H1 (cell line): ENCODE results near the gene C19orf38. TPM values are rescaled to one million over a fixed set of nuclear protein-coding genes. Genes with fewer than 3 reads are reported as not detected.

ENCODE experiments used
- MAFK ChIP-seq: IDR thresholded peaks from 2 replicates; pipeline ENCODE4 v1.6.1; 2012; ENCODE audit warnings: low read depth, mild to moderate bottlenecking, improper control_type of control experiment, low read length
- SAP30 ChIP-seq: fragments of 300-600 bp; sonication (generic); IDR thresholded peaks from 2 replicates; pipeline ENCODE4 v1.7.1; 2012; ENCODE audit warnings: low read length, moderate library complexity, mild to moderate bottlenecking, inconsistent platforms; ENCODE audit not compliant: insufficient read depth, insufficient replicate concordance
- polyA plus RNA-seq, 7 experiments: library from polyadenylated mRNA; depleted of rRNA in 3 of 7; stranded (reverse) in 5 of 7; unstranded in 2 of 7; fragments of >200 nt in 5 of 7; fragments of 200-250 nt in 2 of 7; gene quantifications; 1 replicate in 5 of 7; 2 replicates in 1 of 7; 4 replicates in 1 of 7; pipeline versions ENCODE4 v1.2.1 to v1.2.3, GENCODE V29; 2011 to 2013; ENCODE audit warnings: missing spikeins in 2 of 7, mixed read lengths in 2 of 7
- total RNA-seq: library from RNA; stranded (reverse); fragmentation: NEBNext Ultra II Directional; extraction: Animal tissue kit (Norgen Biotek cat#: 25700); gene quantifications from 2 replicates; pipeline ENCODE4 v1.2.1, GENCODE V29; 2021
- TF ChIP-seq, protein P1 (sequence below): fragments of 300-600 bp; sonication (generic); IDR thresholded peaks from 2 replicates; pipeline ENCODE4 v1.7.1; 2012; ENCODE audit warnings: low read length, moderate library complexity, mild to moderate bottlenecking, inconsistent platforms; ENCODE audit not compliant: insufficient replicate concordance
- TF ChIP-seq, protein P2 (sequence below): IDR thresholded peaks from 2 replicates; pipeline ENCODE4 v1.6.1; 2012; ENCODE audit warnings: inconsistent platforms

The C19orf38 gene
- total and polyA plus RNA-seq, 2 of the 8 experiments (the other 6 are each of a cell fraction or from before 2014, with no cell fraction given): 0.53 TPM; not detected in 1

DNA sequence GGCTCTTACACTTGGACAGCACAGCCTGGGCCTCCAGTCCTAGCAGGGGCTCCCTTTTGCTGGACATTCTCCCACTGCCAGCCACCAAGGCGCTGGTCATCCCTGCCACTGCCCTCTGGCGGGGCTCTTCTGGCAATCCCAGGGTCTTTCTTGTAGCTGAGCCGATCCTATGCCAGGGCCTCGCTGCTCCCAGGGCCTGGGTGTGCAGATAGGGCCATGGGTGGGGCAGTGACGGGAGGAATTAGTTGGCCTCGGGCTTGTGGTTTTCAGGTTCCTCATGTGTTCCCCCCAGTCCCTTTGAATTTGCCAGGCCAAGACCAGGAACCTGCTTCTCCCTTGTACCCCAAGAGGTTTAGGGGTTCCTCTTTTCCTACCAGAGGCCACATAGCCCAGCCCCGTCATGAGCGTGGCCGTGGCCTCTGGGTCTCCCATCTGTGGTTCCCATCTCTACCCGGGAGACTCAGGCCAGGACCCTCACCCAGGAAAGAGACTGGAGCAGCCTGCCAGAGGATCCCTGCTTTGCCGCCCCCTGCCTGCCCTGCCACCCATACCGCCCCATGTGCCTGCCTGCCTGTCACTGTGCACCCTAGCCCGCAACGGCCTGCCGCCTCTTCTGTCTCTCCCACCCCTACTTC is 38.4 kb upstream of the C19orf38 start (continued):
- TF ChIP-seq, protein P1, sequence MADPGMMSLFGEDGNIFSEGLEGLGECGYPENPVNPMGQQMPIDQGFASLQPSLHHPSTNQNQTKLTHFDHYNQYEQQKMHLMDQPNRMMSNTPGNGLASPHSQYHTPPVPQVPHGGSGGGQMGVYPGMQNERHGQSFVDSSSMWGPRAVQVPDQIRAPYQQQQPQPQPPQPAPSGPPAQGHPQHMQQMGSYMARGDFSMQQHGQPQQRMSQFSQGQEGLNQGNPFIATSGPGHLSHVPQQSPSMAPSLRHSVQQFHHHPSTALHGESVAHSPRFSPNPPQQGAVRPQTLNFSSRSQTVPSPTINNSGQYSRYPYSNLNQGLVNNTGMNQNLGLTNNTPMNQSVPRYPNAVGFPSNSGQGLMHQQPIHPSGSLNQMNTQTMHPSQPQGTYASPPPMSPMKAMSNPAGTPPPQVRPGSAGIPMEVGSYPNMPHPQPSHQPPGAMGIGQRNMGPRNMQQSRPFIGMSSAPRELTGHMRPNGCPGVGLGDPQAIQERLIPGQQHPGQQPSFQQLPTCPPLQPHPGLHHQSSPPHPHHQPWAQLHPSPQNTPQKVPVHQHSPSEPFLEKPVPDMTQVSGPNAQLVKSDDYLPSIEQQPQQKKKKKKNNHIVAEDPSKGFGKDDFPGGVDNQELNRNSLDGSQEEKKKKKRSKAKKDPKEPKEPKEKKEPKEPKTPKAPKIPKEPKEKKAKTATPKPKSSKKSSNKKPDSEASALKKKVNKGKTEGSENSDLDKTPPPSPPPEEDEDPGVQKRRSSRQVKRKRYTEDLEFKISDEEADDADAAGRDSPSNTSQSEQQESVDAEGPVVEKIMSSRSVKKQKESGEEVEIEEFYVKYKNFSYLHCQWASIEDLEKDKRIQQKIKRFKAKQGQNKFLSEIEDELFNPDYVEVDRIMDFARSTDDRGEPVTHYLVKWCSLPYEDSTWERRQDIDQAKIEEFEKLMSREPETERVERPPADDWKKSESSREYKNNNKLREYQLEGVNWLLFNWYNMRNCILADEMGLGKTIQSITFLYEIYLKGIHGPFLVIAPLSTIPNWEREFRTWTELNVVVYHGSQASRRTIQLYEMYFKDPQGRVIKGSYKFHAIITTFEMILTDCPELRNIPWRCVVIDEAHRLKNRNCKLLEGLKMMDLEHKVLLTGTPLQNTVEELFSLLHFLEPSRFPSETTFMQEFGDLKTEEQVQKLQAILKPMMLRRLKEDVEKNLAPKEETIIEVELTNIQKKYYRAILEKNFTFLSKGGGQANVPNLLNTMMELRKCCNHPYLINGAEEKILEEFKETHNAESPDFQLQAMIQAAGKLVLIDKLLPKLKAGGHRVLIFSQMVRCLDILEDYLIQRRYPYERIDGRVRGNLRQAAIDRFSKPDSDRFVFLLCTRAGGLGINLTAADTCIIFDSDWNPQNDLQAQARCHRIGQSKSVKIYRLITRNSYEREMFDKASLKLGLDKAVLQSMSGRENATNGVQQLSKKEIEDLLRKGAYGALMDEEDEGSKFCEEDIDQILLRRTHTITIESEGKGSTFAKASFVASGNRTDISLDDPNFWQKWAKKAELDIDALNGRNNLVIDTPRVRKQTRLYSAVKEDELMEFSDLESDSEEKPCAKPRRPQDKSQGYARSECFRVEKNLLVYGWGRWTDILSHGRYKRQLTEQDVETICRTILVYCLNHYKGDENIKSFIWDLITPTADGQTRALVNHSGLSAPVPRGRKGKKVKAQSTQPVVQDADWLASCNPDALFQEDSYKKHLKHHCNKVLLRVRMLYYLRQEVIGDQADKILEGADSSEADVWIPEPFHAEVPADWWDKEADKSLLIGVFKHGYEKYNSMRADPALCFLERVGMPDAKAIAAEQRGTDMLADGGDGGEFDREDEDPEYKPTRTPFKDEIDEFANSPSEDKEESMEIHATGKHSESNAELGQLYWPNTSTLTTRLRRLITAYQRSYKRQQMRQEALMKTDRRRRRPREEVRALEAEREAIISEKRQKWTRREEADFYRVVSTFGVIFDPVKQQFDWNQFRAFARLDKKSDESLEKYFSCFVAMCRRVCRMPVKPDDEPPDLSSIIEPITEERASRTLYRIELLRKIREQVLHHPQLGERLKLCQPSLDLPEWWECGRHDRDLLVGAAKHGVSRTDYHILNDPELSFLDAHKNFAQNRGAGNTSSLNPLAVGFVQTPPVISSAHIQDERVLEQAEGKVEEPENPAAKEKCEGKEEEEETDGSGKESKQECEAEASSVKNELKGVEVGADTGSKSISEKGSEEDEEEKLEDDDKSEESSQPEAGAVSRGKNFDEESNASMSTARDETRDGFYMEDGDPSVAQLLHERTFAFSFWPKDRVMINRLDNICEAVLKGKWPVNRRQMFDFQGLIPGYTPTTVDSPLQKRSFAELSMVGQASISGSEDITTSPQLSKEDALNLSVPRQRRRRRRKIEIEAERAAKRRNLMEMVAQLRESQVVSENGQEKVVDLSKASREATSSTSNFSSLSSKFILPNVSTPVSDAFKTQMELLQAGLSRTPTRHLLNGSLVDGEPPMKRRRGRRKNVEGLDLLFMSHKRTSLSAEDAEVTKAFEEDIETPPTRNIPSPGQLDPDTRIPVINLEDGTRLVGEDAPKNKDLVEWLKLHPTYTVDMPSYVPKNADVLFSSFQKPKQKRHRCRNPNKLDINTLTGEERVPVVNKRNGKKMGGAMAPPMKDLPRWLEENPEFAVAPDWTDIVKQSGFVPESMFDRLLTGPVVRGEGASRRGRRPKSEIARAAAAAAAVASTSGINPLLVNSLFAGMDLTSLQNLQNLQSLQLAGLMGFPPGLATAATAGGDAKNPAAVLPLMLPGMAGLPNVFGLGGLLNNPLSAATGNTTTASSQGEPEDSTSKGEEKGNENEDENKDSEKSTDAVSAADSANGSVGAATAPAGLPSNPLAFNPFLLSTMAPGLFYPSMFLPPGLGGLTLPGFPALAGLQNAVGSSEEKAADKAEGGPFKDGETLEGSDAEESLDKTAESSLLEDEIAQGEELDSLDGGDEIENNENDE: no peak
- TF ChIP-seq, protein P2, sequence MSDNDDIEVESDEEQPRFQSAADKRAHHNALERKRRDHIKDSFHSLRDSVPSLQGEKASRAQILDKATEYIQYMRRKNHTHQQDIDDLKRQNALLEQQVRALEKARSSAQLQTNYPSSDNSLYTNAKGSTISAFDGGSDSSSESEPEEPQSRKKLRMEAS: no peak
- TF ChIP-seq SAP30: no peak
- no peak for TF ChIP-seq MAFK
